Neutrophil (primary cell): ENCODE data around the gene ZDHHC11B.
"Not testable (repeated sequence)": the region's sequence is repeated elsewhere in the genome, so short reads cannot be mapped to it uniquely, and the experiment has no call there.

Source experiments
- H3K27ac ChIP-seq: fragments of 200-600 bp; sonication (generic); 2 replicates; pipeline ENCODE4 v1.5.1; 2016; ENCODE audit warnings: mild to moderate bottlenecking, moderate library complexity
- H3K27me3 ChIP-seq: fragments of 200-600 bp; sonication (generic); 2 replicates; pipeline ENCODE4 v1.6.0; 2016; ENCODE audit warnings: mild to moderate bottlenecking
- H3K36me3 ChIP-seq: fragments of 200-600 bp; sonication (generic); 2 replicates; pipeline ENCODE4 v1.5.1; 2017
- H3K4me1 ChIP-seq, 2 experiments: fragments of 200-600 bp in 1 of 2; sonication (generic) in 1 of 2; 1 replicate in 1 of 2; 2 replicates in 1 of 2; pipeline versions ENCODE4 v1.5.1 to v1.6.1; 2013 to 2016; ENCODE audit warnings: low read depth in 1 of 2, low read length in 1 of 2, mild to moderate bottlenecking in 1 of 2, moderate library complexity in 1 of 2; ENCODE audit not compliant: control insufficient read depth in 1 of 2, insufficient read depth in 1 of 2
- H3K4me3 ChIP-seq, 2 experiments: fragments of 200-600 bp in 1 of 2; sonication (generic) in 1 of 2; 1 replicate in 1 of 2; 2 replicates in 1 of 2; pipeline ENCODE4 v1.5.1; 2013 to 2016; ENCODE audit warnings: low read depth in 1 of 2, low read length in 1 of 2, mild to moderate bottlenecking in 1 of 2, moderate library complexity in 1 of 2
- H3K9me3 ChIP-seq: fragments of 200-600 bp; sonication (generic); 2 replicates; pipeline ENCODE4 v1.5.1; 2016
- TF ChIP-seq, protein P1 (sequence below): fragments of 200-600 bp; sonication (generic); IDR thresholded peaks from 2 replicates; pipeline ENCODE4 v1.5.1; 2016; ENCODE audit warnings: antibody characterized with exemption

ZDHHC11B gene, protein sequence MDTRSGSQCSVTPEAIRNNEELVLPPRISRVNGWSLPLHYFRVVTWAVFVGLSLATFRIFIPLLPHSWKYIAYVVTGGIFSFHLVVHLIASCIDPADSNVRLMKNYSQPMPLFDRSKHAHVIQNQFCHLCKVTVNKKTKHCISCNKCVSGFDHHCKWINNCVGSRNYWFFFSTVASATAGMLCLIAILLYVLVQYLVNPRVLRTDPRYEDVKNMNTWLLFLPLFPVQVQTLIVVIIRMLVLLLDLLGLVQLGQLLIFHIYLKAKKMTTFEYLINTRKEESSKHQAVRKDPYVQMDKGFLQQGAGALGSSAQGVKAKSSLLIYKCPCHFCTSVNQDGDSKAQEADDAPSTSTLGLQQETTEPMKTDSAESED

DNA sequence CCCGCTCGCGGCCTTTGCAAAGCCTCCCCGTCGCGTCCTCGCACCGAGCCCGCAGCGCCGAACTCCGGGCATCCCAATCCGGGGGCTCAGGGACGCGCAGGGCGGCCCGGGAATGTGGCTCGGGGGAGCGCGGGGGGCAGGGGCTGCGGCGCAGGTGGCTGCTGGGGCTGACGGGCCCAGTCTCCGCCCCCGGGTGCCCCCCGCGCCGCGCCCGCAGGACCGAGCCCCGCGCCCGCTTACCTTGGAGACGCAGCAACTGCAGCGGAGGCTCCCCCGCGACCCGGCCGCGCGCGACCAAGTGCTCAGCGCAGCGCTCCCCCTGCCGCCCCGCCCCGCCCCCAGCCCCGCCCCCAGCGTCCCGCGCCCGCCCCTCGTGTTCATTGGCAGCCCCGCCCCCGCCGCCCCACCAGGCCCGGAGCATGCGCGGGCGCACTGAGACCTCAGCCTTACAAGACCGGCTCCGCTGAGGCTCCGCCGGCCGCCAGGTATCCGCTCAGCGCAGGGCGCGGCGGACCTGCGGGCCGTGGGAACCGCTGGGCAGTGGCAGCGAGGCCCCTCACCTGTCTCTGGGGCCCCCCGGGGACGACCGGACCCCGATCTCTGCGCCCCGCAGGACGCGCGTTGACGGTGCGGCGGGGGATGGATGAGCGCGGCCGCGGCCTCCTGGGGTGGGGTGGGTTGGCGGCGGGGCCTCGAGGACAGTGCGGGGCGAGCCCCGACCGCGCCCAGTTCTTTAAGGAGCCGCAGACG, at the start of gene ZDHHC11B:
TSS of gene ZDHHC11B (minus strand) at position 302 of the 750 bp plus-strand sequence. CDS start 17,810 bp downstream, outside the sequence.
- Histone ChIP-seq H3K27me3 (peaks cover 53% of the 10 kb centered on the region), H3K4me3 (peak within 1 kb of the TSS in 1 of 2 experiments; percentile 35)
- H3K4me1 ChIP-seq, H3K27ac ChIP-seq, H3K36me3 ChIP-seq, H3K9me3 ChIP-seq: not testable (repeated sequence)

DNA sequence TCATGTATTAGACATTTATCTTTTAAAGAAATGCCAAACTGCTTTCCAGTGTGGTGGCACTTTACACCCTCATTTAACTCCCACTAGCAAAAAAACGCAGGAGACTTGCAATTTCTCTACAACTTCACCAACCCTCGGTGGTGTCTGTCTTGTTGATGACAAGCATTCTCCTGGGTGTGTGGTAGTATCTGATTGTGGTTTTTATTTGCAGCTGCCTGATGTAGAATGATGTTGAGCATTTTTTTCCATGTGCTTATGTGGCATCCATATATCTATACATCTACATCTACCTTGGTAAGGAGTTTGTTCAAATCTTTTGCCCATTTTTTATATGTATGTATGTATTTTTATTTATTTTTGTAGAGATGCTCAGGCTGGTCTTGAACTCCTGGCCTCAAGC, 49.5 kb upstream of the ZDHHC11B start:
- peaks cover 18% of the 10 kb centered on the region for H3K27me3 ChIP-seq
- H3K4me1 ChIP-seq, H3K4me3 ChIP-seq, H3K27ac ChIP-seq, H3K36me3 ChIP-seq, H3K9me3 ChIP-seq: not testable (repeated sequence)

DNA sequence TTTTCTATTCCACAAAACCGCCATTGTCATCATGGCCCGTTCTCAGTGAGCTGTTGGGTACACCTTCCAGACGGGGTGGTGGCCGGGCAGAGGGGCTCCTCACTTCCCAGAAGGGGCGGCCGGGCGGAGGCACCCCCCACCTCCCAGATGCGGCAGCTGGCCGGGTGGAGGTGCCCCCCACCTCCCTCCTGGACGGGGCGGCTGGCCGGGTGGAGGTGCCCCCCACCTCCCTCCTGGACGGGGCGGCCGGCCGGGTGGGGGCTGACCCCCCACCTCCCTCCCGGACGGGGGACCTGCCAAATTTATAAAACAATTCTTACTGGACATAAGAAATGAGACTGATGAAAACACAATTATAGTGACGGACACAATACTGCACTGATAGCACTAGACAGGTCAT, 43.7 kb upstream of the ZDHHC11B start:
- not testable (repeated sequence) for H3K27me3 ChIP-seq, H3K36me3 ChIP-seq, H3K9me3 ChIP-seq, H3K4me1 ChIP-seq, H3K27ac ChIP-seq, H3K4me3 ChIP-seq

DNA sequence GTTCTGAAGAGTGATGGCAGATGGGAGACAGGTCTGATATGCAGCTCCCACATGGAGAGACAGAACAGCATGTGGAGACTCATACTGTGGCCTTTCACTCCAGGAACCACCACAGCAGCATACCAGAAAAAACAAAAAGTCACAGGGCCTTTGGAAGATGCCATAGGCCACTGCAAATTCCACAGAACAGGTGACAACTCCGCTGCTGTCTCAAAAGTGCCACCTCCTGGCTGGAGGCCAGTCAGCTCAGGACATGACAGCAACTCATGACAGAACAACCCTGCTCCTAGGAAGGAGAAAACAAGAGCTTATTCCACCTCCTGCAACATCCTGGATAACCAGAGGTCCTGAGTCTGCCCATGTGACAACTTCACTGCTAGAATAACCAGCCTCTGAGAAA, 41.0 kb upstream of the ZDHHC11B start:
- H3K27ac ChIP-seq, H3K4me1 ChIP-seq, H3K9me3 ChIP-seq, H3K27me3 ChIP-seq, H3K4me3 ChIP-seq, H3K36me3 ChIP-seq: not testable (repeated sequence)

DNA sequence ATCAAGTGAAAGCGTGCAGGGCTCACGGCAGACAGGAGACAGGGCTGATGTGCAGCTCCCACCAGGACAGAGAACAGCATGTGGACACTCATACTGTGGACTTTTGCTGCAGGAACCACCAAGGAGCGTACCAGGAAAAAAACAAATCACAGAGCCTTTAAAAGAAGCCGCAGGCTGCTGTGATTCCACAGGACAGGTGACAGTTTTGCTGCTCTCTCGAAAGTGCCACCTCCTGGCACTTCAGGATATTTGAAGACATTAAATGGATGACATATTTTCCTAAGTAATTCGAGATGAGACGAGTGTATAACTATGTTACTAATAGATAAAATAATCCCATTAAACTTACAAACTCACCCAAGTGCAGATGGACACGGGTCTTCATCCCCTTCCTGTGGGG, 37.0 kb upstream of the ZDHHC11B start:
- Histone ChIP-seq H3K36me3 (no peaks in the 10 kb centered on the region), H3K27ac (no peak overlapping the region), H3K27me3 (peaks cover 2% of the 10 kb centered on the region), H3K4me3 (no peak overlapping the region), H3K9me3 (no peaks in the 10 kb centered on the region), H3K4me1 (no peaks in the 10 kb centered on the region)
- TF ChIP-seq, protein P1, sequence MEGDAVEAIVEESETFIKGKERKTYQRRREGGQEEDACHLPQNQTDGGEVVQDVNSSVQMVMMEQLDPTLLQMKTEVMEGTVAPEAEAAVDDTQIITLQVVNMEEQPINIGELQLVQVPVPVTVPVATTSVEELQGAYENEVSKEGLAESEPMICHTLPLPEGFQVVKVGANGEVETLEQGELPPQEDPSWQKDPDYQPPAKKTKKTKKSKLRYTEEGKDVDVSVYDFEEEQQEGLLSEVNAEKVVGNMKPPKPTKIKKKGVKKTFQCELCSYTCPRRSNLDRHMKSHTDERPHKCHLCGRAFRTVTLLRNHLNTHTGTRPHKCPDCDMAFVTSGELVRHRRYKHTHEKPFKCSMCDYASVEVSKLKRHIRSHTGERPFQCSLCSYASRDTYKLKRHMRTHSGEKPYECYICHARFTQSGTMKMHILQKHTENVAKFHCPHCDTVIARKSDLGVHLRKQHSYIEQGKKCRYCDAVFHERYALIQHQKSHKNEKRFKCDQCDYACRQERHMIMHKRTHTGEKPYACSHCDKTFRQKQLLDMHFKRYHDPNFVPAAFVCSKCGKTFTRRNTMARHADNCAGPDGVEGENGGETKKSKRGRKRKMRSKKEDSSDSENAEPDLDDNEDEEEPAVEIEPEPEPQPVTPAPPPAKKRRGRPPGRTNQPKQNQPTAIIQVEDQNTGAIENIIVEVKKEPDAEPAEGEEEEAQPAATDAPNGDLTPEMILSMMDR: no peak

DNA sequence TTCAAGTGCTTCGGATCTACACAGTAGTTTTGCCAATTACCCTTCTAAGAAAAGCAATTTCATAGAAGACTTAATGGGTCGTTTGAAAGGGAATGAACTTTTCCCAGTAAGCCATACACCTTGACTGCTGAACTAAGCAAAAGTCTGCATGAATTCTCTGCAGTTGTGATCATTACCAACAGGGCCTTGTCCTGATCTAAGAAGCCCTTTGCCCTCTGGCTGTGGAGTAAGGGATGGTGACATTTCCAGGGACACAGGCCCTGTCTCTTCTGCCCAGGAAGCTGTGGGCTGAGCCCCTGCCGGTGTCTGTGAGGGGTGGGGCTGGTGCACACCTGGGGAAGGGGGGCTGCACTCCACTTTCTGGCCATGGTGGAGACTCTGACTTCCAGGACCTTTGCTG, 35.7 kb upstream of the ZDHHC11B start:
- Histone ChIP-seq H3K4me1 (no peaks in the 10 kb centered on the region), H3K27me3 (peaks cover 6% of the 10 kb centered on the region), H3K36me3 (no peaks in the 10 kb centered on the region), H3K27ac (no peak overlapping the region), H3K4me3 (no peak overlapping the region), H3K9me3 (no peaks in the 10 kb centered on the region)
- TF ChIP-seq, protein P1: no peak

DNA sequence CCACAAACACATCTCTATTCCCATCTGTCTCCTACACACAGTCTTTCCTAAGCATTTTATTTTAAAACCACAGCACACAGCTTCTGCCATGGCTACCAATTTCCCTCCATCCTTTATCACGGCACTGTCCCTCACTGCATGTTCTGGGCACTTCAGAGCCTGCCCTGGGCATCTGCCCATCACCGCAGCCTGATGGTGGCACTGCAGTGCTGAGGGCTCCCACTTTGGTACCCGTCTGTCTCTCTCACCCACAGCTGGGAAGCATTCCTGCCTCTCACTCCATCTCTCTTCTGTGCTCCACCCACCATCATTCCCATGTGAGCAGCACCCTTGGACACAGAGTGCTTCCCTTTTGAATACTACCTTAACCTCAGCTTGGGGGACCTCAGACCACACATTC, 34.5 kb upstream of the ZDHHC11B start:
- H3K4me1 ChIP-seq: no peaks in the 10 kb centered on the region
- no peaks in the 10 kb centered on the region for H3K9me3 ChIP-seq
- peaks cover 10% of the 10 kb centered on the region for H3K27me3 ChIP-seq
- no peak overlapping the region for H3K27ac ChIP-seq
- TF ChIP-seq, protein P1: no peak
- H3K4me3 ChIP-seq: no peak overlapping the region
- no peaks in the 10 kb centered on the region for H3K36me3 ChIP-seq
